Neural cell (in vitro differentiated cells): ENCODE results near the gene RETREG1. TPM values are rescaled to one million over a fixed set of nuclear protein-coding genes. Genes with fewer than 3 reads are reported as not detected.

Source experiments
- H2AFZ ChIP-seq: fragments of 200-600, 300-800 bp; sonication (generic), shearing (Covaris generic); 2 replicates; pipeline ENCODE4 v1.6.0; 2014; ENCODE audit warnings: low read depth, mild to moderate bottlenecking, antibody characterized with exemption, low read length, moderate library complexity
- H3F3A ChIP-seq: fragments of 200-600 bp; shearing (Covaris generic); 2 replicates; pipeline ENCODE4 v1.6.1; 2016; ENCODE audit warnings: mild to moderate bottlenecking, moderate library complexity, mixed read lengths, antibody characterized with exemption, low read length; ENCODE audit not compliant: insufficient read depth, poor library complexity, severe bottlenecking
- H3K27ac ChIP-seq: fragments of 200-600, 300-800 bp; sonication (generic), shearing (Covaris generic); 2 replicates; pipeline ENCODE4 v1.5.1; 2014; ENCODE audit warnings: mild to moderate bottlenecking, low read length, moderate library complexity
- H3K27me3 ChIP-seq: fragments of 300-800, 200-600 bp; sonication (generic), shearing (Covaris generic); 2 replicates; pipeline ENCODE4 v1.6.0; 2014; ENCODE audit warnings: mild to moderate bottlenecking, low read depth, low read length, moderate library complexity; ENCODE audit not compliant: insufficient read depth
- H3K36me3 ChIP-seq: fragments of 300-800, 200-600 bp; sonication (generic), shearing (Covaris generic); 2 replicates; pipeline ENCODE4 v1.5.1; 2014; ENCODE audit warnings: mild to moderate bottlenecking, antibody characterized with exemption, low read length, moderate library complexity; ENCODE audit not compliant: insufficient read depth
- H3K4me2 ChIP-seq: fragments of 300-800, 200-600 bp; sonication (generic), shearing (Covaris generic); 2 replicates; pipeline ENCODE4 v1.6.0; 2014; ENCODE audit warnings: mild to moderate bottlenecking, low read length
- H3K4me3 ChIP-seq: fragments of 300-800, 200-600 bp; sonication (generic), shearing (Covaris generic); 2 replicates; pipeline ENCODE4 v1.5.1; 2014; ENCODE audit warnings: mild to moderate bottlenecking, low read length, moderate library complexity
- H3K79me2 ChIP-seq: fragments of 200-600 bp; shearing (Covaris generic); replicated peaks from 2 replicates; pipeline ENCODE4 v1.6.0; 2014; ENCODE audit warnings: mild to moderate bottlenecking, low read length, moderate library complexity; ENCODE audit not compliant: insufficient read depth
- H3K9ac ChIP-seq: fragments of 300-800, 200-600 bp; sonication (generic), shearing (Covaris generic); 2 replicates; pipeline ENCODE4 v1.6.1; 2016; ENCODE audit warnings: mild to moderate bottlenecking, low read length, mixed read lengths
- H3K9me2 ChIP-seq: fragments of 200-600 bp; shearing (Covaris generic); 2 replicates; pipeline ENCODE4 v1.6.1; 2016; ENCODE audit warnings: mild to moderate bottlenecking, low read length, mixed read lengths; ENCODE audit not compliant: insufficient read depth
- H3K9me3 ChIP-seq: fragments of 200-600, 300-800 bp; sonication (generic), shearing (Covaris generic); 2 replicates; pipeline ENCODE4 v1.6.1; 2016; ENCODE audit warnings: mild to moderate bottlenecking, mixed run types, low read length, moderate library complexity, mixed read lengths
- H4K20me1 ChIP-seq: fragments of 200-600 bp; shearing (Covaris generic); 2 replicates; pipeline ENCODE4 v1.6.1; 2016; ENCODE audit warnings: mild to moderate bottlenecking, mixed run types; ENCODE audit not compliant: insufficient read depth
- EP300 ChIP-seq: fragments of 450-650 bp; conservative IDR thresholded peaks from 2 replicates; pipeline ENCODE4 v1.6.1; 2014; ENCODE audit warnings: antibody characterized with exemption, mild to moderate bottlenecking, moderate library complexity; ENCODE audit not compliant: poor library complexity, severe bottlenecking
- EZH2 ChIP-seq: fragments of 200-600, 300-800 bp; shearing (Covaris generic), sonication (generic); IDR thresholded peaks from 2 replicates; pipeline ENCODE4 v1.6.1; 2014; ENCODE audit warnings: antibody characterized with exemption, low read length, borderline replicate concordance, mild to moderate bottlenecking; ENCODE audit not compliant: insufficient read depth, poor library complexity, severe bottlenecking
- MXI1 ChIP-seq: fragments of 450-650 bp; conservative IDR thresholded peaks from 2 replicates; pipeline ENCODE4 v1.6.1; 2014; ENCODE audit warnings: antibody characterized with exemption, mild to moderate bottlenecking; ENCODE audit not compliant: poor library complexity, severe bottlenecking
- POLR2AphosphoS5 ChIP-seq: IDR thresholded peaks from 2 replicates; pipeline ENCODE4 v1.6.1; 2012
- RAD21 ChIP-seq: fragments of 450-650 bp; conservative IDR thresholded peaks from 2 replicates; pipeline ENCODE4 v1.6.1; 2014; ENCODE audit warnings: antibody characterized with exemption, mild to moderate bottlenecking, moderate library complexity
- REST ChIP-seq: IDR thresholded peaks from 2 replicates; pipeline ENCODE4 v1.6.1; 2012; ENCODE audit warnings: borderline replicate concordance
- SMC3 ChIP-seq: fragments of 450-650 bp; conservative IDR thresholded peaks from 2 replicates; pipeline ENCODE4 v1.6.1; 2014; ENCODE audit warnings: antibody characterized with exemption, mild to moderate bottlenecking, moderate library complexity; ENCODE audit not compliant: poor library complexity
- TAF1 ChIP-seq: IDR thresholded peaks from 2 replicates; pipeline ENCODE4 v1.6.1; 2012; ENCODE audit warnings: low read depth
- polyA plus RNA-seq: library from polyadenylated mRNA; depleted of rRNA; stranded (reverse); fragments of >200 nt; gene quantifications from 2 replicates; pipeline ENCODE4 v1.2.3, GENCODE V29; 2014
- TF ChIP-seq, protein P1 (sequence below): fragments of 450-650 bp; IDR thresholded peaks from 2 replicates; pipeline ENCODE4 v1.5.1; 2014; ENCODE audit warnings: antibody characterized with exemption, mild to moderate bottlenecking, moderate library complexity; ENCODE audit not compliant: poor library complexity, severe bottlenecking

Gene RETREG1
- polyA plus RNA-seq, 1 donor from 2014 or later = 25.4 TPM

GRCh38 chr5:16602182-16602581, 14.6 kb downstream of the RETREG1 start:
- Histone ChIP-seq H4K20me1 (no peaks in the 10 kb centered on the region), H3K9ac (no peak overlapping the region)
- TF ChIP-seq MXI1 (no peak), REST (no peak), EZH2 (no peak), TAF1 (no peak), POLR2AphosphoS5 (no peak), EP300 (no peak), SMC3 (no peak), RAD21 (no peak)
- TF ChIP-seq, protein P1, sequence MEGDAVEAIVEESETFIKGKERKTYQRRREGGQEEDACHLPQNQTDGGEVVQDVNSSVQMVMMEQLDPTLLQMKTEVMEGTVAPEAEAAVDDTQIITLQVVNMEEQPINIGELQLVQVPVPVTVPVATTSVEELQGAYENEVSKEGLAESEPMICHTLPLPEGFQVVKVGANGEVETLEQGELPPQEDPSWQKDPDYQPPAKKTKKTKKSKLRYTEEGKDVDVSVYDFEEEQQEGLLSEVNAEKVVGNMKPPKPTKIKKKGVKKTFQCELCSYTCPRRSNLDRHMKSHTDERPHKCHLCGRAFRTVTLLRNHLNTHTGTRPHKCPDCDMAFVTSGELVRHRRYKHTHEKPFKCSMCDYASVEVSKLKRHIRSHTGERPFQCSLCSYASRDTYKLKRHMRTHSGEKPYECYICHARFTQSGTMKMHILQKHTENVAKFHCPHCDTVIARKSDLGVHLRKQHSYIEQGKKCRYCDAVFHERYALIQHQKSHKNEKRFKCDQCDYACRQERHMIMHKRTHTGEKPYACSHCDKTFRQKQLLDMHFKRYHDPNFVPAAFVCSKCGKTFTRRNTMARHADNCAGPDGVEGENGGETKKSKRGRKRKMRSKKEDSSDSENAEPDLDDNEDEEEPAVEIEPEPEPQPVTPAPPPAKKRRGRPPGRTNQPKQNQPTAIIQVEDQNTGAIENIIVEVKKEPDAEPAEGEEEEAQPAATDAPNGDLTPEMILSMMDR = no peak

DNA sequence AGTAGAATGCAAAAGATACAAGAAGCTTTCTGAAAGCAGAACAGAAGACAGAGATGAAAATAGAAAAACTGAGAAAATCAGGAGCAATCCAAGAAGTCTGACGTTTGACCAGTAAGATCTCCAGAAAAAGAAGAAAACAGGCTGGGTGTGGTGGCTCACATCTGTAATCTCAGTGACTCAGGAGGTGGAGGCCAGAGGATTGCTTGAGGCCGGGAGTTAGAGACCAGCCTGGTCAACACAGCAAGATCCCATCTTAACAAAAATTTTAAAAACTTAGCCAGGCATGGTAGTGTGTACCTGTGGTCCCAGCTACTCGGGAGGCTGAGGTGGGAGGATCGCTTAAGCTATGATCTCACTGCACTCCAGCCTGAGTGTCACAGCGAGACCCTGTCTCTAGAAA, 15.9 kb downstream of the RETREG1 start:
- Histone ChIP-seq H3K9ac (no peak overlapping the region), H3K79me2 (no peaks in the 10 kb centered on the region), H2AFZ (no peak overlapping the region), H4K20me1 (no peaks in the 10 kb centered on the region), H3K27me3 (no peaks in the 10 kb centered on the region), H3K9me2 (no peaks in the 10 kb centered on the region), H3K36me3 (no peaks in the 10 kb centered on the region), H3K27ac (no peak overlapping the region), H3F3A (no peaks in the 10 kb centered on the region), H3K4me3 (no peak overlapping the region), H3K4me2 (no peak overlapping the region), H3K9me3 (no peaks in the 10 kb centered on the region)
- no peak for TF ChIP-seq EZH2
- no peak for TF ChIP-seq TAF1
- TF ChIP-seq EP300 = no peak
- TF ChIP-seq SMC3 = no peak
- no peak for TF ChIP-seq RAD21
- TF ChIP-seq MXI1 = no peak
- no peak for TF ChIP-seq POLR2AphosphoS5
- no peak for TF ChIP-seq REST
- TF ChIP-seq, protein P1 = no peak

More at GRCh38 chr5:16602182-16602581, 14.6 kb downstream of the RETREG1 start:
- H3F3A ChIP-seq = no peaks in the 10 kb centered on the region
- H3K9me3 ChIP-seq = no peaks in the 10 kb centered on the region
- H3K79me2 ChIP-seq = no peaks in the 10 kb centered on the region
- H3K27me3 ChIP-seq = no peaks in the 10 kb centered on the region
- no peaks in the 10 kb centered on the region for H3K9me2 ChIP-seq
- H3K4me2 ChIP-seq = no peak overlapping the region
- H3K4me3 ChIP-seq = no peak overlapping the region
- H3K36me3 ChIP-seq = no peaks in the 10 kb centered on the region
- H2AFZ ChIP-seq = no peak overlapping the region
- no peak overlapping the region for H3K27ac ChIP-seq
